Uterus (tissue), 2 donors: ENCODE data around the gene ZNF292.

Experiments used
- CTCF ChIP-seq, 4 experiments: fragments of 200-600 bp in 2 of 4; fragments of 450-650 bp in 2 of 4; sonication (generic) in 2 of 4; IDR thresholded peaks; one replicate each; pipeline ENCODE4 v1.5.1; 2016 to 2019; ENCODE audit warnings: antibody characterized with exemption in 4 of 4, mild to moderate bottlenecking in 2 of 4, moderate library complexity in 1 of 4
- POLR2A ChIP-seq, 2 donors: fragments of 450-650 bp; IDR thresholded peaks; one replicate each; pipeline ENCODE4 v1.6.1; 2016; ENCODE audit warnings: antibody characterized with exemption in 2 of 2, mild to moderate bottlenecking in 1 of 2, moderate library complexity in 1 of 2

- TF ChIP-seq CTCF (IDR thresholded peaks at IDR 0.05) (no peak), POLR2A (IDR thresholded peaks at IDR 0.05) (no peak)
Measured at GRCh38 chr6:87222676-87223075, 67.3 kb downstream of the ZNF292 start.
